ENCODE measurements around the gene RNF14.

GRCh38 chr5:141982626-141983025 is 13.7 kb downstream of the RNF14 start:
- TF ChIP-seq CTCF (IDR thresholded peaks at IDR 0.05): no peak
- no peak for TF ChIP-seq EP300 (IDR thresholded peaks at IDR 0.05)

All from gastroesophageal sphincter (tissue), 3 donors.